ENCODE data around the gene OR2T35. TPM values are rescaled to one million over a fixed set of nuclear protein-coding genes. Genes with fewer than 3 reads are reported as not detected.
"Not testable (repeated sequence)": the region's sequence is repeated elsewhere in the genome, so short reads cannot be mapped to it uniquely, and the experiment has no call there.

OR2T35 gene, protein sequence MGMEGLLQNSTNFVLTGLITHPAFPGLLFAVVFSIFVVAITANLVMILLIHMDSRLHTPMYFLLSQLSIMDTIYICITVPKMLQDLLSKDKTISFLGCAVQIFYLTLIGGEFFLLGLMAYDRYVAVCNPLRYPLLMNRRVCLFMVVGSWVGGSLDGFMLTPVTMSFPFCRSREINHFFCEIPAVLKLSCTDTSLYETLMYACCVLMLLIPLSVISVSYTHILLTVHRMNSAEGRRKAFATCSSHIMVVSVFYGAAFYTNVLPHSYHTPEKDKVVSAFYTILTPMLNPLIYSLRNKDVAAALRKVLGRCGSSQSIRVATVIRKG
- total RNA-seq, result under 1 TPM in 1 of 4 donors, not detected in 3; 0.30 TPM

DNA sequence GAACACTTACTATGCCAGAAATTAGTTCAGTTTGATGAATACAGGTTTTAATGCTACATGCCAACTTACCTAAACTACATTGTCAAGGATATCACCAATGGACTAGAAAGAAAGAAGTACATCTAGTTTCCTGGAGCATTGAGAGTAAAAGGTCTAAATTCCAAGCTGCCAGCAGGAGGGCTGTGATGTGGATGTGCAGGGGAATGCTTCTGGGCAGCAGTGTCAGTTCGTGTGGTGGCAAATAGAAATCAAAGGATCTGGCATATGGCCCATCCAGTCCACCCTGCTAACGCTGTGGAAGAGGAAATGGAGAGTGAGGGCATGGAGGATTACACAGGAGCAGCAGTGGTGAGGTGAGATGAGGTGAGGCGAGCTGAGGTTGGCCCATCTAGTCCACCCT lies at the start of gene OR2T35:
OR2T35 (minus strand) TSS at position 101 of the 400 bp plus-strand sequence. CDS start 6,020 bp downstream, outside the sequence.
- 65 to 100% methylated on average over 1 to 3 of the region's 3 CpGs for WGBS, 2 donors
- intact Hi-C loops (cut with DNase I; ENCODE audit: low total_unique reads); DNase-seq (ENCODE audit: low spot score in 2 of 2); H3K4me3 ChIP-seq (ENCODE audit: low read depth, poor library complexity, severe bottlenecking): not testable (repeated sequence)

DNA sequence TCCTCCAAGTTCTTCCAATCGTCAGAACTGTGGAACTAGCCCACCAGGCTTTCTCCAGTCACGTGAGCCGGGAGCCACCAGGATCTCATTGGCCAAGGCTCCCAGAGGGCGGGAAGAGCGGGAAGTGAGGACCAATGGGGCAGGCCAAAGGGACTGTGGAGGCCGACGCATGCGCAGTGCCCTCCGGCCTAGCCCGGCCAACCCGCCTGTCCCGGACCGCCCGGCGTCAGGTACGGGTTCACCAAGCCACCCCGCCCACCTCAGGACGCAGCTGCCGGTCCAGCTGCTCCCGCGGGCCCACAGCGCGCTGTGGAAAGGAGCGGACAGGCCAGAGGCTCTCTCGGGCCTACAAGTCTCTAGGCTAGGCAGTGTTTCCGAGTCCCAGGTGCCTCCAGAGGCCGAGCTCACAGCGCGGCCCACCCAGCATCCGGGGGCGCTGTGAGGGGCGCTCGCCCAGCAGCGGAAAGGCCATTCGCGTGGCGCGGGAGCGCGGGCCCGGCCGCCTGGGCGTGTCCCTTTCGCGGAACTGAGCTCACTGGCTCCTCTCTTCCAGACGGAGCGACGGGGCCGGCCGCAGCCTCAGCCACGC lies 46.6 kb upstream of the OR2T35 start:
- no peak for DNase-seq (ENCODE audit: low spot score in 2 of 2)
- intact Hi-C loops (cut with DNase I; ENCODE audit: low total_unique reads), result no loop called here

DNA sequence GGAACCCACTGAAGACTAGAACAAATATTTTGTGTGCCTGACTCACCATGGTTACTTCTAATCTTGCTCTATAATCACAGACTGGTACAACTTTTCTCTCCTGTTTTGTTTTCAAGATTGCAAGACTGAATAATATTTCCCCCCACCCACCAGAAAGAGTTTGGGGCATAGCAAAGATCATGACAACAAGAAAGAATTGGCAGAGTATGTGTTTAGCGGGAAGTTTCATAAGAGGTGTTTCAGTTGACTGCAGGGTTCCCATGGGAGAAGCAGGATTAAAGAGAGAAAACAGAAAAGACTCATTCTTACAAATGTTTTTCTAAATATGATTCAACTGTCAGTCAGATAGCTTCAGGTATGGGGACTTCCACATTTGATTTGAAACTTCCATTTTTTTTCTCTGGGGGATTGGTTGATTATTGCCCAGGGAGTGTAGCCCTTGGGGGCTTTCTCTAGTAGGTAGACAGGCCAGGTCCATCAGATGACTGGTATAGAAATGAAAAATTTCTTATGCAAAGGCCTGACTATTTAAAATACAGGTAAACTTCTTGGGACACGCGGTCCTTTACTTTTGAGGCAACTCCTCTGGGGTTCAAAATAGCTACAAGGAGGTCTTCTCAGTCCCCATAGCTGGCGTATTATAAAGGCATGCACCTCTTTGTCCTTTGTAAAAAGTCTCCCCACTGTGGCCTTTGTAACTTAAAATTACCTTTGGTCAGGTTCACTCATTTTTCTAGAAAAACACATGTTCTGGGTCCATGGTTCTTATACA lies 43.6 kb upstream of the OR2T35 start:
- intact Hi-C loops (cut with DNase I; ENCODE audit: low total_unique reads), result no loop called here
- H3K4me3 ChIP-seq (ENCODE audit: low read depth, poor library complexity, severe bottlenecking), result no peak overlapping the region
- no peak for DNase-seq (ENCODE audit: low spot score in 2 of 2)
- no peak for TF ChIP-seq POLR2A (IDR thresholded peaks at IDR 0.05)
- TF ChIP-seq, protein P1, sequence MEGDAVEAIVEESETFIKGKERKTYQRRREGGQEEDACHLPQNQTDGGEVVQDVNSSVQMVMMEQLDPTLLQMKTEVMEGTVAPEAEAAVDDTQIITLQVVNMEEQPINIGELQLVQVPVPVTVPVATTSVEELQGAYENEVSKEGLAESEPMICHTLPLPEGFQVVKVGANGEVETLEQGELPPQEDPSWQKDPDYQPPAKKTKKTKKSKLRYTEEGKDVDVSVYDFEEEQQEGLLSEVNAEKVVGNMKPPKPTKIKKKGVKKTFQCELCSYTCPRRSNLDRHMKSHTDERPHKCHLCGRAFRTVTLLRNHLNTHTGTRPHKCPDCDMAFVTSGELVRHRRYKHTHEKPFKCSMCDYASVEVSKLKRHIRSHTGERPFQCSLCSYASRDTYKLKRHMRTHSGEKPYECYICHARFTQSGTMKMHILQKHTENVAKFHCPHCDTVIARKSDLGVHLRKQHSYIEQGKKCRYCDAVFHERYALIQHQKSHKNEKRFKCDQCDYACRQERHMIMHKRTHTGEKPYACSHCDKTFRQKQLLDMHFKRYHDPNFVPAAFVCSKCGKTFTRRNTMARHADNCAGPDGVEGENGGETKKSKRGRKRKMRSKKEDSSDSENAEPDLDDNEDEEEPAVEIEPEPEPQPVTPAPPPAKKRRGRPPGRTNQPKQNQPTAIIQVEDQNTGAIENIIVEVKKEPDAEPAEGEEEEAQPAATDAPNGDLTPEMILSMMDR (IDR thresholded peaks at IDR 0.05), result no peak
- 77 to 78% methylated on average over 4 of the region's 4 CpGs for WGBS, 2 donors

More for the DNA sequence above, 46.6 kb upstream of the OR2T35 start:
- H3K4me3 ChIP-seq (ENCODE audit: low read depth, poor library complexity, severe bottlenecking), result no peak overlapping the region
- TF ChIP-seq, protein P1 (IDR thresholded peaks at IDR 0.05), result no peak
- no peak for TF ChIP-seq POLR2A (IDR thresholded peaks at IDR 0.05)
- WGBS, 2 donors, result 79 to 84% methylated on average over 45 to 48 of the region's 51 CpGs

DNA sequence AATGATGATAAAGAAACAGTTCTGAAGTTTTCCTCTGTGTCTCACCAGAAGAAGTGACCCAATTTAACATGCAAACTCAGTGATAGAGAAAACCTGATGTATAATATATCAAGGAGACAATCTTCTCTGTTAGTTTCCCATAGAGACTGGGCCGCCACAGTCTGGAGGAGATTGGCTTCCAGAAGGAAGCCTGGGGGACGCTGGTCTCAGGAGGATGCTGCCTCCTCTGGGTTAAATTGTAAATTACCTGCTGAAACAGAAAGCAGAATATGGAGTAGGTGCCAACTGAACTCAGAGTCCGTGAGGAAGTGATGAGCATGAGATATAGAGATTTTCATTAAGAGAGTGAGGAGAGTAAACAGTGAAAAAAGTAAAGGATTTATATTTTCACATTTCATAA lies 41.7 kb upstream of the OR2T35 start:
- WGBS, 2 donors, result 29 to 30% methylated on average over 3 of the region's 3 CpGs
- TF ChIP-seq POLR2A (IDR thresholded peaks at IDR 0.05), result no peak
- TF ChIP-seq, protein P1 (IDR thresholded peaks at IDR 0.05), result no peak
- no peak overlapping the region for H3K4me3 ChIP-seq (ENCODE audit: low read depth, poor library complexity, severe bottlenecking)
- no peak for DNase-seq (ENCODE audit: low spot score in 2 of 2)
- intact Hi-C loops (cut with DNase I; ENCODE audit: low total_unique reads), result no loop called here

DNA sequence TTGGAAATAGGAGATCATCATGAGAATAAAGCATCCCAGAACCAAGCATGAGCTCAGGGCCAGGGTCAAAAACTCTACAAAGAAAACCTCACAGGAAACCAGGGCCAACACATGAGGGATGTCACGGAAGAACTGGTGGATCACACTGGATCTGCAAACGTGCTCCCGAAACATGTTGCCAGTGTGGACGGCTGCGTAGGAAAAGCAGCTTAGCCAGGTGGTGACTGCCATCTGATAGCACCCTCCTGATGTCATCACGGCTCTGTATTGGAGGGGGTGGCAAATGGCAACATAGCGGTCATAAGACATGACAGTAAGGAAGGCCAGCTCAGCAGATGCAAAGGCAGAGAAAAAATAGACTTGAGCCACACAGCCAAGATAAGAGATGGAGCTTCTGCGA lies 36.6 kb upstream of the OR2T35 start:
- TF ChIP-seq, protein P1 (IDR thresholded peaks at IDR 0.05), result no peak
- no peak for TF ChIP-seq POLR2A (IDR thresholded peaks at IDR 0.05)
- intact Hi-C loops (cut with DNase I; ENCODE audit: low total_unique reads), result no loop called here
- 81 to 91% methylated on average over 8 of the region's 8 CpGs for WGBS, 2 donors
- no peak for DNase-seq (ENCODE audit: low spot score in 2 of 2)
- no peak overlapping the region for H3K4me3 ChIP-seq (ENCODE audit: low read depth, poor library complexity, severe bottlenecking)

DNA sequence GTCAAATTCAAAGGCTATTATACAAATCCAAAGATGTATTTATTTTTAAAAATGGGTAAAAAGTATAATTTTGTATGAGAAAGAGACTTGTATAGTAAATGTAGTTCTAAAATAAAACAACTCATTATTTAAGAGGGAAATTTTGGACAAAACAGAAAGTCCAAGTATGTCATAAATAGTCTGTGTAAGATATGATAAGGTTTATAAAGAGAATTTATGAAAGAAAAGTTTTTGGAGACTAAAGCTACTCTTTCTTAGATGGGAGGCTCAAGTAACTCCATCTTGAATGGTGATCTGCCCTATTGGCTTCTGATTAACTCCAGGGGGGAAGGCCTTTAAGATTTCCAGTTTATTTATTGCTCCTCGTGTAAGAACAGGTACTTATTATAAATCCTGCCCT lies 24.9 kb upstream of the OR2T35 start:
- intact Hi-C loops (cut with DNase I; ENCODE audit: low total_unique reads), result no loop called here
- TF ChIP-seq, protein P1 (IDR thresholded peaks at IDR 0.05), result no peak
- TF ChIP-seq POLR2A (IDR thresholded peaks at IDR 0.05), result no peak
- WGBS, 2 donors, result 20 to 46% methylated on average over 1 of the region's 1 CpG
- no peak for DNase-seq (ENCODE audit: low spot score in 2 of 2)
- H3K4me3 ChIP-seq (ENCODE audit: low read depth, poor library complexity, severe bottlenecking), result no peak overlapping the region

DNA sequence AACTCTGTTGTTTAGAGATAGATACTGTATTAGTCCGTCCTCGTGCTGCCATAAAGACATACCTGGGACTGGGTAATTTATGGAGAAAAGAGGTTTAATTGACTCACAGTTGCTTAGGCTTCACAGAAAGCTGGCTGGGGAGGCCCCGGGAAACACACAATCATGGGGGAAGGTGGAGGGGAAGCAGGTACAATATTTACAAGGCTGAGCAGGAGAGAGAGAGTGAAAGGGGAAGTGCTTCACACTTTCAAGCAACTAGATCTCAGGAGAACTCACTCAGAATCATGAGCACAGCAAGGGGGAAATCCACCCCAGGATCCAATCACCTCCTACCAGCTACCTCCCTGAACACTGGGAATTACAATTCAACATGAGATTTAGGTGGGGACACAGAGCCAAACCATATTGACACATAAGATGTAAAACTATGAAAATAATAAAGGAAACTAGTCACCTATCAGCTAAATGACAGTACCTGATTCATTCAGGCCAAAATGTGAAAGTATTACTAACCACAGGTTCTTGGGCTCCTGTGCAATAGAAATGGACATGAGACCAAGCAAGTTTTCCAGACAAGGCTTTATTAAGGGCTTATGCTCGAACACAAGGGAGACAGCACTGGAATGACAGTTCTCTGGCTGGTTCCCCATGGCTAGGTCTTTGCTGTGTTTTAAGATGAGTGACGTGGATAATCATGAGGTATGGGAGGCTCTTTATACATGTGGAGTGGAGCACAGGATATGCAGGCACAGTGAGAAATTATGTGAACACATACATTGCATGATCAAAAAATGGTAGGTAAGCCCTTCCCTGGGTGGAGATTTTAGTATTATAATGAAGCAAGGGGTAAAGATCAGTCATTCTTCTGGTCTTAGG lies 18.6 kb upstream of the OR2T35 start:
- WGBS, 2 donors, result 70 to 76% methylated on average over 5 of the region's 5 CpGs
- intact Hi-C loops (cut with DNase I; ENCODE audit: low total_unique reads); DNase-seq (ENCODE audit: low spot score in 2 of 2); H3K4me3 ChIP-seq (ENCODE audit: low read depth, poor library complexity, severe bottlenecking): not testable (repeated sequence)

DNA sequence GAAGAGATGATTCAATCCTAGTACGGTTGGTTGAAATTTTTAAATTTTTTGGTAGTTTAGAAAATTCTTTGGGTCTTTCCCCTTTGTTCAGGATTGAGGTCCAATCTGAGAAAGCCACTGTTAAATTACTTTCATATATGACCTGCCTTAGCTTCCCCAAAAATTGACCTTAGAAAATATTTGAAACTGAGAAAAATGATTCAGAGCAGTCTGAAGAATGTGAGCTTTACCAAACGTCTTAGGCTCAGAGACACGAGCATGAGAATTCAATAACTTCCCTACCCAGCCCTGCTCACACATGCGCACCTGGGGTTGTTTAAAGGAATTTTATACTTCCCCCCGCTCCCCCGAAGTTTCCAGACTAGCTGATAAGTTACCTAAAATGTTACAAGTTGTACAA lies 11.7 kb upstream of the OR2T35 start:
- not testable (repeated sequence) for H3K4me3 ChIP-seq (ENCODE audit: low read depth, poor library complexity, severe bottlenecking); DNase-seq (ENCODE audit: low spot score in 2 of 2)
- WGBS, 2 donors, result 87 to 90% methylated on average over 4 to 6 of the region's 6 CpGs
- intact Hi-C loops (cut with DNase I; ENCODE audit: low total_unique reads), result loop anchor here (10.0 kb wide), 1 partner anchor 222 kb away; no protein-coding TSS in a partner anchor

All from lower leg skin (tissue), 4 donors.